A673 (cell line): Measurements from ENCODE around the gene CDH4.

Experiments
- CTCF ChIP-seq: fragments of 300-800, 200-600 bp; sonication (generic); conservative IDR thresholded peaks from 2 replicates; pipeline ENCODE4 v1.5.1; 2017; ENCODE audit warnings: low read depth, mild to moderate bottlenecking, antibody characterized with exemption, low read length, moderate library complexity, mixed read lengths
- EZH2 ChIP-seq: fragments of 200-600 bp; sonication (generic); IDR thresholded peaks from 2 replicates; pipeline ENCODE4 v1.6.1; 2017; ENCODE audit warnings: borderline replicate concordance, low read depth, mild to moderate bottlenecking, mixed read lengths, antibody characterized with exemption, low read length; ENCODE audit not compliant: poor library complexity, severe bottlenecking

GRCh38 chr20:61852268-61853072 is 600.4 kb downstream of the CDH4 start:
- no peak for TF ChIP-seq CTCF
- TF ChIP-seq EZH2: no peak
